ENCODE data around the gene STRBP.

Gene STRBP

GRCh38 chr9:123176949-123177348 lies 91.4 kb downstream of the STRBP start:
- H3K27me3 ChIP-seq (replicated peaks; ENCODE audit: insufficient read depth, low read length) = no peaks in the 10 kb centered on the region
- H3K79me2 ChIP-seq (ENCODE audit: low read length) = peaks cover 19% of the 10 kb centered on the region
- peaks cover 20% of the 10 kb centered on the region for H3F3A ChIP-seq (ENCODE audit: insufficient read depth, low read length)
- 0 out of 2 replicates have a peak, but pooled peaks cover 4% of the 10 kb centered on the region for H3K36me3 ChIP-seq (replicated peaks; ENCODE audit: insufficient read depth, low read length)
- H2AFZ ChIP-seq (ENCODE audit: low read length) = no peak overlapping the region
- H3K9me3 ChIP-seq (replicated peaks; ENCODE audit: insufficient read depth, low read length) = no peaks in the 10 kb centered on the region
- H3K4me2 ChIP-seq (ENCODE audit: low read depth, low read length) = peak overlapping the region; percentile 39; the same call in 1 of the 2 replicates
- no peak for DNase-seq
- TF ChIP-seq CTCF (IDR thresholded peaks at IDR 0.05; ENCODE audit: low read length) (no peak), EZH2 (optimal IDR thresholded peaks at IDR 0.05; ENCODE audit: low read depth, low read length) (no peak), EZH2phosphoT487 (IDR thresholded peaks at IDR 0.05; ENCODE audit: low read length) (no peak)
- H3K27ac ChIP-seq (ENCODE audit: low read length) = no peak overlapping the region
- no peaks in the 10 kb centered on the region for H4K20me1 ChIP-seq (ENCODE audit: insufficient read depth, low read length)
- no peaks in the 10 kb centered on the region for H3K9me2 ChIP-seq (replicated peaks; ENCODE audit: insufficient read depth, low read length)
- peaks cover 50% of the 10 kb centered on the region for H3K4me1 ChIP-seq (ENCODE audit: low read length)
- H3K9ac ChIP-seq (ENCODE audit: low read length) = no peak overlapping the region
- H3K4me3 ChIP-seq (ENCODE audit: low read length) = no peak overlapping the region

GRCh38 chr9:123175854-123176629 lies 92.3 kb downstream of the STRBP start:
- Histone ChIP-seq H3K36me3 (replicated peaks; ENCODE audit: insufficient read depth, low read length) (0 out of 2 replicates have a peak, but pooled peaks cover 4% of the 10 kb centered on the region), H3K9ac (ENCODE audit: low read length) (peak overlapping the region; percentile 16; the same call in 1 of the 2 replicates), H3K27ac (ENCODE audit: low read length) (peak overlapping the region; percentile 84; the same call in 1 of the 2 replicates)

GRCh38 chr9:123174887-123175518 lies 93.4 kb downstream of the STRBP start:
- peak overlapping the region; percentile 39 for H3K4me2 ChIP-seq (ENCODE audit: low read depth, low read length)
- no peaks in the 10 kb centered on the region for H3K27me3 ChIP-seq (replicated peaks; ENCODE audit: insufficient read depth, low read length)
- H3K9ac ChIP-seq (ENCODE audit: low read length) = peak overlapping the region; percentile 16
- no peaks in the 10 kb centered on the region for H4K20me1 ChIP-seq (ENCODE audit: insufficient read depth, low read length)
- no peak overlapping the region for H2AFZ ChIP-seq (ENCODE audit: low read length)
- DNase-seq = peak; percentile 73
- 0 out of 2 replicates have a peak, but pooled peaks cover 3% of the 10 kb centered on the region for H3K36me3 ChIP-seq (replicated peaks; ENCODE audit: insufficient read depth, low read length)
- peaks cover 27% of the 10 kb centered on the region for H3K79me2 ChIP-seq (ENCODE audit: low read length)
- peak overlapping the region; percentile 84 for H3K27ac ChIP-seq (ENCODE audit: low read length)
- peak overlapping the region; percentile 17; the same call in 1 of the 2 replicates for H3K4me3 ChIP-seq (ENCODE audit: low read length)
- H3K4me1 ChIP-seq (ENCODE audit: low read length) = peaks cover 55% of the 10 kb centered on the region
- H3F3A ChIP-seq (ENCODE audit: insufficient read depth, low read length) = peaks cover 23% of the 10 kb centered on the region
- H3K9me2 ChIP-seq (replicated peaks; ENCODE audit: insufficient read depth, low read length) = no peaks in the 10 kb centered on the region
- TF ChIP-seq CTCF (IDR thresholded peaks at IDR 0.05; ENCODE audit: low read length) (no peak), EZH2 (optimal IDR thresholded peaks at IDR 0.05; ENCODE audit: low read depth, low read length) (no peak), EZH2phosphoT487 (IDR thresholded peaks at IDR 0.05; ENCODE audit: low read length) (no peak)
- H3K9me3 ChIP-seq (replicated peaks; ENCODE audit: insufficient read depth, low read length) = no peaks in the 10 kb centered on the region

More at GRCh38 chr9:123175854-123176629, 92.3 kb downstream of the STRBP start:
- Histone ChIP-seq H3K79me2 (ENCODE audit: low read length) (peaks cover 27% of the 10 kb centered on the region), H3K4me2 (ENCODE audit: low read depth, low read length) (peak overlapping the region; percentile 39), H2AFZ (ENCODE audit: low read length) (no peak overlapping the region), H3K4me3 (ENCODE audit: low read length) (peak overlapping the region; percentile 17), H4K20me1 (ENCODE audit: insufficient read depth, low read length) (no peaks in the 10 kb centered on the region), H3F3A (ENCODE audit: insufficient read depth, low read length) (peaks cover 20% of the 10 kb centered on the region), H3K9me3 (replicated peaks; ENCODE audit: insufficient read depth, low read length) (no peaks in the 10 kb centered on the region), H3K4me1 (ENCODE audit: low read length) (peaks cover 50% of the 10 kb centered on the region), H3K9me2 (replicated peaks; ENCODE audit: insufficient read depth, low read length) (no peaks in the 10 kb centered on the region), H3K27me3 (replicated peaks; ENCODE audit: insufficient read depth, low read length) (no peaks in the 10 kb centered on the region)
- TF ChIP-seq EZH2phosphoT487 (IDR thresholded peaks at IDR 0.05; ENCODE audit: low read length) (no peak), CTCF (IDR thresholded peaks at IDR 0.05; ENCODE audit: low read length) (no peak), EZH2 (optimal IDR thresholded peaks at IDR 0.05; ENCODE audit: low read depth, low read length) (no peak)
- DNase-seq = no peak
